Astrocyte of the cerebellum (primary cell): ENCODE measurements around the gene ACTN3.
"Not testable (repeated sequence)": the region's sequence is repeated elsewhere in the genome, so short reads cannot be mapped to it uniquely, and the experiment has no call there.

ENCODE experiments used
- DNase-seq: peaks from one replicate; pipeline ENCODE4 v3.0.0-alpha.2; 2011; ENCODE audit warnings: low read depth
- H3K4me3 ChIP-seq: 2 replicates; pipeline ENCODE4 v1.5.1; 2011; ENCODE audit warnings: mild to moderate bottlenecking, low read depth, low read length, moderate library complexity
- CTCF ChIP-seq: IDR thresholded peaks from 2 replicates; pipeline ENCODE4 v1.5.1; 2012; ENCODE audit warnings: low read length, low read depth, moderate library complexity, mild to moderate bottlenecking; ENCODE audit errors: missing control alignments
- in situ Hi-C: cut with HindIII; loops from 2 replicates; pipeline ENCODE4 v1.10.0; 2017; ENCODE audit warnings: low sequenced_read_pairs

The ACTN3 gene

GRCh38 chr11:66531841-66532240, 14.9 kb upstream of the ACTN3 start:
- in situ Hi-C loops: no loop called here

GRCh38 chr11:66532784-66533183, 13.9 kb upstream of the ACTN3 start:
- DNase-seq: no peak
- in situ Hi-C loops: no loop called here
- no peak for TF ChIP-seq CTCF
- no peak overlapping the region for H3K4me3 ChIP-seq

More at GRCh38 chr11:66531841-66532240, 14.9 kb upstream of the ACTN3 start:
- TF ChIP-seq CTCF: no peak
- no peak overlapping the region for H3K4me3 ChIP-seq
- DNase-seq: no peak

GRCh38 chr11:66539170-66539869, 7.4 kb upstream of the ACTN3 start:
- H3K4me3 ChIP-seq: no peak overlapping the region
- DNase-seq: no peak
- TF ChIP-seq CTCF: no peak
- in situ Hi-C loops: no loop called here

GRCh38 chr11:66539870-66540213, 6.9 kb upstream of the ACTN3 start:
- no peak for TF ChIP-seq CTCF
- DNase-seq: no peak
- no peak overlapping the region for H3K4me3 ChIP-seq
- in situ Hi-C loops: no loop called here

- H3K4me3 ChIP-seq, in situ Hi-C loops, DNase-seq: not testable (repeated sequence)
These were observed 6.1 kb upstream of the ACTN3 start for GRCh38 chr11:66540598-66540997.

- H3K4me3 ChIP-seq: no peak overlapping the region
- no peak for DNase-seq
- in situ Hi-C loops: no loop called here
- TF ChIP-seq CTCF: no peak
These were observed 4.8 kb upstream of the ACTN3 start for GRCh38 chr11:66541892-66542291.

GRCh38 chr11:66542362-66542761, 4.3 kb upstream of the ACTN3 start:
- in situ Hi-C loops: no loop called here
- no peak for DNase-seq
- no peak for TF ChIP-seq CTCF
- no peak overlapping the region for H3K4me3 ChIP-seq
